HCT116 (cell line): ENCODE results near the gene CFI. TPM values are rescaled to one million over a fixed set of nuclear protein-coding genes. Genes with fewer than 3 reads are reported as not detected.

Experiments
- ATAC-seq: fragments of 200-7000 bp; cut with Tn5 transposase; 2 replicates; pipeline ENCODE4 v1.9.1; 2020; ENCODE audit warnings: mild to moderate bottlenecking, moderate library complexity
- BruUV-seq: library from RNA; stranded (reverse); fragments of 400-500 nt; replicated peaks from 2 replicates; lab custom pipeline; 2021; lab: Mats Ljungman, UMichigan
- CTCF ChIA-PET: fragments of 300-600 bp; sonication (Branson Sonifier 250); formaldehyde crosslinking; loops from one replicate; lab custom pipeline; 2021; ENCODE audit warnings: antibody characterized with exemption; lab: Charles Lee
- POLR2A ChIA-PET: fragments of 300-600, 350-600 bp; sonication (Branson Sonifier 250); formaldehyde crosslinking; loops from one replicate; lab custom pipeline; 2021; ENCODE audit warnings: antibody characterized with exemption; lab: Charles Lee
- RAD21 ChIA-PET, 2 experiments: fragments of 300-600 bp; sonication (Branson Sonifier 250); formaldehyde crosslinking; loops; one replicate each; lab custom pipeline; 2023; ENCODE audit warnings: low total read pairs in 2 of 2; ENCODE audit not compliant: uncharacterized antibody in 2 of 2, unreplicated experiment in 2 of 2, low non-redundant PET in 1 of 2; lab: Charles Lee
- DNase-seq: peaks from one replicate; pipeline ENCODE4 v3.0.0-alpha.2; 2010; ENCODE audit warnings: low read depth, low spot score
- H2AFZ ChIP-seq: fragments of 200-600 bp; shearing (Covaris generic), sonication (generic); 2 replicates; pipeline ENCODE4 v1.6.1; 2017; ENCODE audit warnings: low read depth, mixed run types, mixed read lengths, antibody characterized with exemption, low read length; ENCODE audit not compliant: poor library complexity, severe bottlenecking
- H3K27ac ChIP-seq: 2 replicates; pipeline ENCODE4 v1.5.1; 2012; ENCODE audit warnings: low read depth, low read length
- H3K27me3 ChIP-seq: fragments of 200-600 bp; sonication (generic); 2 replicates; pipeline ENCODE4 v1.6.1; 2016; ENCODE audit warnings: mixed run types, low read length, mixed read lengths; ENCODE audit not compliant: insufficient read depth
- H3K36me3 ChIP-seq, 2 experiments: fragments of 200-500 bp in 1 of 2; fragments of 200-600 bp in 1 of 2; sonication (Bioruptor generic) in 1 of 2; sonication (generic) in 1 of 2; 2 replicates each; pipeline versions ENCODE4 v1.5.1 to v1.6.1; 2014 to 2016; ENCODE audit warnings: low read length in 2 of 2, inconsistent platforms in 1 of 2, mixed read lengths in 1 of 2, mixed run types in 1 of 2; ENCODE audit not compliant: insufficient read depth in 2 of 2, control insufficient read depth in 1 of 2
- H3K4me1 ChIP-seq, 2 experiments: fragments of 200-600 bp in 1 of 2; sonication (generic) in 1 of 2; 2 replicates each; pipeline versions ENCODE4 v1.5.1 to v1.6.1; 2012 to 2017; ENCODE audit warnings: low read length in 2 of 2, inconsistent platforms in 1 of 2, mild to moderate bottlenecking in 1 of 2, mixed read lengths in 1 of 2, mixed run types in 1 of 2, moderate library complexity in 1 of 2; ENCODE audit not compliant: insufficient read depth in 2 of 2, control insufficient read depth in 1 of 2
- H3K4me2 ChIP-seq: fragments of 200-600 bp; sonication (generic); 2 replicates; pipeline ENCODE4 v1.6.1; 2017; ENCODE audit warnings: mixed run types, low read length, mixed read lengths
- H3K4me3 ChIP-seq, 2 experiments: fragments of 200-600 bp in 1 of 2; sonication (generic) in 1 of 2; replicated peaks in 1 of 2; 2 replicates each; pipeline ENCODE4 v1.5.1; 2011 to 2016; ENCODE audit warnings: low read length in 2 of 2, control low read depth in 1 of 2, low read depth in 1 of 2, mild to moderate bottlenecking in 1 of 2, mixed read lengths in 1 of 2, mixed run types in 1 of 2
- H3K79me2 ChIP-seq: fragments of 200-600 bp; sonication (generic); 2 replicates; pipeline ENCODE4 v1.6.1; 2017; ENCODE audit warnings: mild to moderate bottlenecking, mixed run types, low read length, moderate library complexity, mixed read lengths; ENCODE audit not compliant: insufficient read depth
- H3K9ac ChIP-seq: fragments of 200-600 bp; sonication (generic); 2 replicates; pipeline ENCODE4 v1.6.1; 2016; ENCODE audit warnings: low read length, mixed read lengths
- H3K9me2 ChIP-seq: fragments of 200-600 bp; sonication (generic), shearing (Covaris generic); 2 replicates; pipeline ENCODE4 v1.6.1; 2017; ENCODE audit warnings: mixed run types, mild to moderate bottlenecking, moderate library complexity; ENCODE audit not compliant: insufficient read depth
- H3K9me3 ChIP-seq, 2 experiments: fragments of 200-500 bp in 1 of 2; fragments of 200-600 bp in 1 of 2; sonication (Bioruptor generic) in 1 of 2; sonication (generic) in 1 of 2; 2 replicates each; pipeline ENCODE4 v1.6.1; 2014 to 2017; ENCODE audit warnings: low read length in 2 of 2, mixed read lengths in 2 of 2, inconsistent platforms in 1 of 2, low read depth in 1 of 2, mild to moderate bottlenecking in 1 of 2, mixed run types in 1 of 2, moderate library complexity in 1 of 2; ENCODE audit not compliant: control insufficient read depth in 1 of 2, insufficient read depth in 1 of 2
- H4K20me1 ChIP-seq: fragments of 200-600 bp; sonication (generic), shearing (Covaris generic); 2 replicates; pipeline ENCODE4 v1.6.1; 2017; ENCODE audit warnings: mixed run types, mild to moderate bottlenecking, moderate library complexity; ENCODE audit not compliant: insufficient read depth
- CBX3 ChIP-seq: IDR thresholded peaks from 2 replicates; pipeline ENCODE4 v1.6.1; 2012; ENCODE audit warnings: low read depth
- ELF1 ChIP-seq: IDR thresholded peaks from 2 replicates; pipeline ENCODE4 v1.6.1; 2012; ENCODE audit warnings: low read depth, borderline replicate concordance
- EZH2phosphoT487 ChIP-seq: fragments of 200-600 bp; IDR thresholded peaks from 2 replicates; pipeline ENCODE4 v1.6.1; 2018; ENCODE audit warnings: antibody characterized with exemption, borderline replicate concordance
- FOSL1 ChIP-seq: IDR thresholded peaks from 2 replicates; pipeline ENCODE4 v1.6.1; 2012; ENCODE audit warnings: low read depth
- POLR2A ChIP-seq: IDR thresholded peaks from 2 replicates; pipeline ENCODE4 v1.7.0; 2011; ENCODE audit warnings: borderline replicate concordance; ENCODE audit not compliant: insufficient read depth, insufficient read length; ENCODE audit errors: extremely low read depth
- RAD21 ChIP-seq: IDR thresholded peaks from 2 replicates; pipeline ENCODE4 v1.6.1; 2012; ENCODE audit warnings: low read depth, mild to moderate bottlenecking
- SIN3A ChIP-seq: IDR thresholded peaks from 2 replicates; pipeline ENCODE4 v1.6.1; 2012; ENCODE audit warnings: low read depth
- SP1 ChIP-seq: IDR thresholded peaks from 2 replicates; pipeline ENCODE4 v1.6.1; 2012; ENCODE audit warnings: low read depth
- SRF ChIP-seq: IDR thresholded peaks from 2 replicates; pipeline ENCODE4 v1.6.1; 2012; ENCODE audit warnings: low read depth
- YY1 ChIP-seq: IDR thresholded peaks from 2 replicates; pipeline ENCODE4 v1.6.1; 2011; ENCODE audit warnings: low read length, low read depth, moderate library complexity, mild to moderate bottlenecking; ENCODE audit not compliant: insufficient replicate concordance; ENCODE audit errors: extremely low read depth
- ZFX ChIP-seq: fragments of 450-650 bp; IDR thresholded peaks from 2 replicates; pipeline ENCODE4 v1.6.1; 2017
- intact Hi-C: fragments of 100-400 bp; cut with micrococcal nuclease; formaldehyde crosslinking; loops from 2 replicates; pipeline ENCODE4 v1.10.0; 2022
- total RNA-seq: library from RNA; stranded (reverse); gene quantifications from one replicate; pipeline ENCODE4 v1.2.1, GENCODE V29; 2021; ENCODE audit not compliant: unreplicated experiment
- TF ChIP-seq, protein P1 (sequence below): IDR thresholded peaks from 2 replicates; pipeline ENCODE4 v1.6.1; 2012
- TF ChIP-seq, protein P2 (sequence below), 3 experiments: fragments of 200-600 bp in 1 of 3; sonication (generic) in 1 of 3; IDR thresholded peaks in 2 of 3; conservative IDR thresholded peaks in 1 of 3; 2 replicates each; pipeline ENCODE4 v1.5.1; 2012 to 2017; ENCODE audit warnings: low read depth in 2 of 3, low read length in 2 of 3, antibody characterized with exemption in 1 of 3, borderline replicate concordance in 1 of 3, control low read depth in 1 of 3, mild to moderate bottlenecking in 1 of 3, mixed read lengths in 1 of 3, mixed run types in 1 of 3, moderate library complexity in 1 of 3; ENCODE audit not compliant: insufficient read depth in 1 of 3
- TF ChIP-seq, protein P3 (sequence below): IDR thresholded peaks from 2 replicates; pipeline ENCODE4 v1.6.1; 2012

The CFI gene
- total RNA-seq, 1 experiment from 2014 or later = 0.84 TPM

DNA sequence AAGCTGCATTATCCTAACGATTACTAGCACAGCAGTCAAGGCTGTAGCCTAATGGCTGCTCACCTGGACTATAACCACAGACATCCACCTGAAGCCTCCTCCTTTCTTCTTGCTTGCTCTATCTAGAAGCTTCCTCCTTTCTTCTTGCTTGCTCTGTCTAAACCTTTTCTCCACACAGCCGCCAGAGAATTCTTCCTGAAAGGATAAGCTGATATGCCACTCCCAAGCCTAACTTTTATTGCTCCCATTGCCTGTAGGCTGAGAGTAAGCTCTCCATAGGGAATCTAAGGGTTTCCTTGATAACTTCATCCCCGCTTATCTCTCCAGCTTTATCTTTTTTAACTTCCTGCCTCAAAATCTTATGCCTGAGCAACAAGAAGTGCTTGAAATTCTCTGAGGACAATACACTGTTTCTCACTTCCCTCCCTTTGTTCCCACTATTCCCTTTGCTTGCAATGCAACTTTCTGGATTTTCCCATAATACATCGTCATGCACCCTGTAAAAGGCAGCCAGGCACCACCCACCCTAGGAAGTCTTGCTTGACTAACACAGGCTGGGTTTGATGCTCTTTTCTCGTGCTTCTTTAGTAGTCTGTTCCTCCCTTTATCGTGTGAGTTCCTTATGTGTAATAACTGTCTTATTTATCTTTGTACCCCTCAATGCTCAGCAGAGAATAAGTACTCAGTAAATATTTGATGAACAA is 44.7 kb upstream of the CFI start:
- H4K20me1 ChIP-seq = no peaks in the 10 kb centered on the region
- no peaks in the 10 kb centered on the region for H3K9me3 ChIP-seq
- H3K36me3 ChIP-seq = no peaks in the 10 kb centered on the region
- no peak for TF ChIP-seq SP1
- no peak for TF ChIP-seq SIN3A
- TF ChIP-seq, protein P1, sequence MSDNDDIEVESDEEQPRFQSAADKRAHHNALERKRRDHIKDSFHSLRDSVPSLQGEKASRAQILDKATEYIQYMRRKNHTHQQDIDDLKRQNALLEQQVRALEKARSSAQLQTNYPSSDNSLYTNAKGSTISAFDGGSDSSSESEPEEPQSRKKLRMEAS = no peak
- no peak for TF ChIP-seq YY1
- TF ChIP-seq, protein P2, sequence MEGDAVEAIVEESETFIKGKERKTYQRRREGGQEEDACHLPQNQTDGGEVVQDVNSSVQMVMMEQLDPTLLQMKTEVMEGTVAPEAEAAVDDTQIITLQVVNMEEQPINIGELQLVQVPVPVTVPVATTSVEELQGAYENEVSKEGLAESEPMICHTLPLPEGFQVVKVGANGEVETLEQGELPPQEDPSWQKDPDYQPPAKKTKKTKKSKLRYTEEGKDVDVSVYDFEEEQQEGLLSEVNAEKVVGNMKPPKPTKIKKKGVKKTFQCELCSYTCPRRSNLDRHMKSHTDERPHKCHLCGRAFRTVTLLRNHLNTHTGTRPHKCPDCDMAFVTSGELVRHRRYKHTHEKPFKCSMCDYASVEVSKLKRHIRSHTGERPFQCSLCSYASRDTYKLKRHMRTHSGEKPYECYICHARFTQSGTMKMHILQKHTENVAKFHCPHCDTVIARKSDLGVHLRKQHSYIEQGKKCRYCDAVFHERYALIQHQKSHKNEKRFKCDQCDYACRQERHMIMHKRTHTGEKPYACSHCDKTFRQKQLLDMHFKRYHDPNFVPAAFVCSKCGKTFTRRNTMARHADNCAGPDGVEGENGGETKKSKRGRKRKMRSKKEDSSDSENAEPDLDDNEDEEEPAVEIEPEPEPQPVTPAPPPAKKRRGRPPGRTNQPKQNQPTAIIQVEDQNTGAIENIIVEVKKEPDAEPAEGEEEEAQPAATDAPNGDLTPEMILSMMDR (IDR thresholded peaks at IDR 0.05 in 2 of 3, conservative IDR thresholded peaks at IDR 0.05 in 1 of 3; ENCODE audit: borderline replicate concordance in 1 of 3, insufficient read depth in 1 of 3, low read depth in 2 of 3, low read length in 2 of 3) = no peak
- TF ChIP-seq SRF = no peak
- no peak for TF ChIP-seq POLR2A
- TF ChIP-seq RAD21 = no peak
- no peak for TF ChIP-seq ZFX
- TF ChIP-seq ELF1 = no peak
- TF ChIP-seq FOSL1 = no peak
- no peak for TF ChIP-seq EZH2phosphoT487
- TF ChIP-seq CBX3 = no peak
- TF ChIP-seq, protein P3, sequence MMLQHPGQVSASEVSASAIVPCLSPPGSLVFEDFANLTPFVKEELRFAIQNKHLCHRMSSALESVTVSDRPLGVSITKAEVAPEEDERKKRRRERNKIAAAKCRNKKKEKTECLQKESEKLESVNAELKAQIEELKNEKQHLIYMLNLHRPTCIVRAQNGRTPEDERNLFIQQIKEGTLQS = no peak
- TF ChIP-seq, all 23 proteins: peak for 0
- Histone ChIP-seq H3K9ac (no peak overlapping the region), H3K27me3 (no peaks in the 10 kb centered on the region), H3K4me3 (no peak overlapping the region), H3K9me2 (no peaks in the 10 kb centered on the region), H3K4me2 (no peak overlapping the region), H3K4me1 (no peaks in the 10 kb centered on the region), H2AFZ (no peak overlapping the region), H3K27ac (no peak overlapping the region), H3K79me2 (no peaks in the 10 kb centered on the region)
- ChIA-PET POLR2A (no interaction called here), RAD21 (no interaction called here), CTCF (no interaction called here)
- BruUV-seq = no TSS peak
- ATAC-seq = no peak
- no peak for DNase-seq
- intact Hi-C loops = no loop called here
